Endothelial cell of umbilical vein (primary cell): ENCODE data around the gene CACTIN. TPM values are rescaled to one million over a fixed set of nuclear protein-coding genes. Genes with fewer than 3 reads are reported as not detected.

Experiments used
- BruUV-seq: library from RNA; stranded (reverse); fragments of 400-500 nt; replicated peaks from 2 replicates; lab custom pipeline; 2021; lab: Mats Ljungman, UMichigan
- CTCF ChIA-PET: fragments of 300-600, 350-600 bp; sonication (Branson Sonifier 250); formaldehyde crosslinking; loops from one replicate; lab custom pipeline; 2021; ENCODE audit warnings: antibody characterized with exemption, inconsistent platforms; lab: Charles Lee
- POLR2A ChIA-PET: fragments of 300-600, 350-600 bp; sonication (Branson Sonifier 250); formaldehyde crosslinking; loops from one replicate; lab custom pipeline; 2021; ENCODE audit warnings: antibody characterized with exemption, inconsistent platforms; lab: Charles Lee
- DNase-seq: peaks from one replicate; pipeline ENCODE4 v3.0.0-alpha.2; 2011; ENCODE audit warnings: low read depth, low spot score
- FAIRE-seq: peaks from 2 replicates; lab custom pipeline; 2011; peaks lifted over from hg19 to GRCh38; lab: Jason Lieb, UNC
- H2AFZ ChIP-seq: 2 replicates; pipeline ENCODE4 v1.6.0; 2012; ENCODE audit warnings: low read depth, low read length, control low read depth, inconsistent platforms
- H3K27ac ChIP-seq: 2 replicates; pipeline ENCODE4 v1.5.1; 2011; ENCODE audit warnings: low read depth, mild to moderate bottlenecking, control low read depth, low read length, moderate library complexity; ENCODE audit not compliant: insufficient read depth
- H3K27me3 ChIP-seq, 2 experiments: 2 replicates each; pipeline versions ENCODE4 v1.6.0 to v1.6.1; 2011; ENCODE audit warnings: low read length in 2 of 2, mixed read lengths in 1 of 2; ENCODE audit not compliant: control insufficient read depth in 2 of 2, insufficient read depth in 2 of 2
- H3K36me3 ChIP-seq, 2 experiments: 2 replicates in 1 of 2; 3 replicates in 1 of 2; pipeline ENCODE4 v1.5.1; 2011; ENCODE audit warnings: low read length in 2 of 2, mild to moderate bottlenecking in 1 of 2, moderate library complexity in 1 of 2; ENCODE audit not compliant: control insufficient read depth in 2 of 2, insufficient read depth in 2 of 2; ENCODE audit errors: extremely low read depth in 1 of 2
- H3K4me1 ChIP-seq: 3 replicates; pipeline ENCODE4 v1.5.1; 2011; ENCODE audit warnings: mild to moderate bottlenecking, low read length; ENCODE audit not compliant: control insufficient read depth, insufficient read depth; ENCODE audit errors: extremely low read depth
- H3K4me2 ChIP-seq: 2 replicates; pipeline ENCODE4 v1.6.1; 2011; ENCODE audit warnings: low read length, control low read depth, mixed read lengths; ENCODE audit not compliant: insufficient read depth
- H3K4me3 ChIP-seq, 3 experiments: fragments of 200-600 bp in 1 of 3; sonication (generic), shearing (Covaris generic) in 1 of 3; replicated peaks in 1 of 3; 2 replicates each; pipeline ENCODE4 v1.5.1; 2011 to 2016; ENCODE audit warnings: control low read depth in 3 of 3, low read length in 3 of 3, mild to moderate bottlenecking in 2 of 3, inconsistent platforms in 1 of 3, low read depth in 1 of 3, moderate library complexity in 1 of 3; ENCODE audit not compliant: insufficient read depth in 1 of 3
- H3K79me2 ChIP-seq: 2 replicates; pipeline ENCODE4 v1.6.0; 2012; ENCODE audit warnings: low read length, inconsistent platforms; ENCODE audit not compliant: control insufficient read depth, insufficient read depth
- H3K9ac ChIP-seq: replicated peaks from 2 replicates; pipeline ENCODE3; 2011; ENCODE audit warnings: low read length, control low read depth; ENCODE audit not compliant: insufficient read depth; ENCODE audit errors: extremely low read depth
- H3K9me1 ChIP-seq: replicated peaks from 3 replicates; pipeline ENCODE4 v1.6.0; 2011; ENCODE audit warnings: mild to moderate bottlenecking, low read length; ENCODE audit not compliant: control insufficient read depth, insufficient read depth; ENCODE audit errors: extremely low read depth
- H3K9me3 ChIP-seq: replicated peaks from 2 replicates; pipeline ENCODE4 v1.5.1; 2012; ENCODE audit warnings: low read length, inconsistent platforms; ENCODE audit not compliant: control insufficient read depth, insufficient read depth
- H4K20me1 ChIP-seq: replicated peaks from 2 replicates; pipeline ENCODE3; 2011; ENCODE audit warnings: mild to moderate bottlenecking, low read length; ENCODE audit not compliant: control insufficient read depth, insufficient read depth; ENCODE audit errors: extremely low read depth
- EZH2 ChIP-seq: IDR thresholded peaks from 2 replicates; pipeline ENCODE4 v1.6.1; 2012; ENCODE audit warnings: borderline replicate concordance, low read depth, mild to moderate bottlenecking, moderate library complexity, low read length, inconsistent platforms; ENCODE audit not compliant: severe bottlenecking
- GATA2 ChIP-seq: IDR thresholded peaks from 2 replicates; pipeline ENCODE4 v1.7.0; 2011; ENCODE audit warnings: low read depth, mild to moderate bottlenecking, moderate library complexity, mixed read lengths, low read length; ENCODE audit not compliant: insufficient read length, insufficient read depth
- JUN ChIP-seq: IDR thresholded peaks from 2 replicates; pipeline ENCODE4 v1.6.1; 2011; ENCODE audit warnings: borderline replicate concordance, low read depth; ENCODE audit not compliant: insufficient read length, insufficient read depth
- MYC ChIP-seq: IDR thresholded peaks from one replicate; pipeline ENCODE4 v1.6.1; 2011; ENCODE audit warnings: mild to moderate bottlenecking, low read depth, low read length
- dilution Hi-C: fragments of 300-500 bp; cut with MboI; formaldehyde crosslinking; loops from one replicate; pipeline ENCODE4 v1.15.0; 2019; ENCODE audit warnings: low sequenced_read_pairs; ENCODE audit not compliant: extremely low pct_ligation_motif_present
- intact Hi-C: fragments of 100-400 bp; cut with micrococcal nuclease; formaldehyde crosslinking; loops from one replicate; pipeline ENCODE4 v1.10.0; 2022
- polyA plus RNA-seq, 4 experiments: library from polyadenylated mRNA; depleted of rRNA in 3 of 4; stranded (reverse) in 3 of 4; unstranded in 1 of 4; fragments of >200 nt; gene quantifications; 2 replicates each; pipeline versions ENCODE4 v1.2.1 to v1.2.3, GENCODE V29; 2011 to 2012; ENCODE audit warnings: missing spikeins in 1 of 4
- total RNA-seq: library from RNA; stranded (reverse); gene quantifications from 2 replicates; pipeline ENCODE4 v1.2.3, GENCODE V29; 2021
- TF ChIP-seq, protein P1 (sequence below), 2 donors: IDR thresholded peaks; 1 replicate in 1 of 2; 2 replicates in 1 of 2; pipeline ENCODE4 v1.5.1; 2011; ENCODE audit warnings: low read length in 2 of 2, mild to moderate bottlenecking in 2 of 2, moderate library complexity in 2 of 2, control low read depth in 1 of 2, inconsistent platforms in 1 of 2, low read depth in 1 of 2; ENCODE audit not compliant: insufficient read depth in 1 of 2; ENCODE audit errors: extremely low read depth in 1 of 2
- TF ChIP-seq, protein P2 (sequence below): IDR thresholded peaks from 2 replicates; pipeline ENCODE4 v1.6.1; 2011; ENCODE audit not compliant: insufficient read depth, insufficient read length

The CACTIN gene
- total and polyA plus RNA-seq, 2 donors (not counting 3 experiments of a cell fraction or from before 2014, with no cell fraction given) = 29.7 to 36.1 TPM

DNA sequence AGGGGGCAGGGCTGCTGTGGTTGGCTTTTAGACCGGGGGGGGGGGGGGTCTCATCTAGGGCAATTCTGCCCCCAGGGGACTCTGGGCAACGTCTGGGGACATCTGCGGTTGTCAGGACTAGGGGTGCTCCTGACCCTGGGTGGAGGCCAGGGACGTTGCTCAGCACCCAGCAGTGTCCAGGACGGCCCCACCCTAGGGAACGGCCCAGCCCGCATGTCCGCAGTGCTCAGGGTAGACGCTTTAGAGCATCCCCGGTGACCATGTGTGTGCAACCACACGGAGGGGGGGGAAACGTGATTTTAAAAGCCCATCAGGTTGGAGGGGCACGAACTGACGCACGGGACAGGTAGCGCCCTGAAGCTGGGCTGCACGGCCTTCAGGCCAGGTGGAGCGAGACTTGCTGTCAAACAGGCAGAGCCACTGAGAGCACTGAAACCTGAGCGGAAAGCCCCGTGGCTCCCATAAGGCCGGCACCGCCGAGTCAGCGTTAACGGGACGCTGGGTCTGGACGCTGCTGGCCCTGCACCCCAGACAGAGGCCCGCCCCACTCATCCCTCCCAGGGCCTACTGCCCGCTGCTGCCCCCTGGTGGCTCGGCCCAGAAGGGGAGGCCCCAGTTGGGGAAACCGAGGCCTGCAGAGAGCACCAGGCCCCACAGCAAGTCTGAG is 8.3 kb downstream of the CACTIN start:
- DNase-seq (peak; percentile 38), FAIRE-seq (peak; percentile 46)
- no peaks in the 10 kb centered on the region for H3K9me3 ChIP-seq
- peaks cover 0 to 23% of the 10 kb centered on the region in 2 experiments for H3K36me3 ChIP-seq
- no peaks in the 10 kb centered on the region for H3K9me1 ChIP-seq
- no peaks in the 10 kb centered on the region for H3K79me2 ChIP-seq
- H3K9ac ChIP-seq = no peak overlapping the region
- intact Hi-C loops (loop anchor here (1.0 kb wide), 2 partner anchors 32 to 73 kb away; no protein-coding TSS in a partner anchor), dilution Hi-C loops (no loop called here)
- no peak overlapping the region for H2AFZ ChIP-seq
- no peak overlapping the region for H3K4me2 ChIP-seq
- H3K4me3 ChIP-seq = no peak overlapping the region
- no peaks in the 10 kb centered on the region for H3K4me1 ChIP-seq
- no TSS peak for BruUV-seq
- CTCF ChIA-PET = interaction anchor here (0.9 to 2.1 kb wide), 6 partner anchors 11 to 73 kb away, joined by 3 to 13 read pairs (median 6); partner anchors contain the start of genes GIPC3 and TBXA2R
- no peaks in the 10 kb centered on the region for H4K20me1 ChIP-seq
- H3K27me3 ChIP-seq = no peaks in the 10 kb centered on the region
- H3K27ac ChIP-seq = no peak overlapping the region
- POLR2A ChIA-PET = no interaction called here
- TF ChIP-seq, protein P1, sequence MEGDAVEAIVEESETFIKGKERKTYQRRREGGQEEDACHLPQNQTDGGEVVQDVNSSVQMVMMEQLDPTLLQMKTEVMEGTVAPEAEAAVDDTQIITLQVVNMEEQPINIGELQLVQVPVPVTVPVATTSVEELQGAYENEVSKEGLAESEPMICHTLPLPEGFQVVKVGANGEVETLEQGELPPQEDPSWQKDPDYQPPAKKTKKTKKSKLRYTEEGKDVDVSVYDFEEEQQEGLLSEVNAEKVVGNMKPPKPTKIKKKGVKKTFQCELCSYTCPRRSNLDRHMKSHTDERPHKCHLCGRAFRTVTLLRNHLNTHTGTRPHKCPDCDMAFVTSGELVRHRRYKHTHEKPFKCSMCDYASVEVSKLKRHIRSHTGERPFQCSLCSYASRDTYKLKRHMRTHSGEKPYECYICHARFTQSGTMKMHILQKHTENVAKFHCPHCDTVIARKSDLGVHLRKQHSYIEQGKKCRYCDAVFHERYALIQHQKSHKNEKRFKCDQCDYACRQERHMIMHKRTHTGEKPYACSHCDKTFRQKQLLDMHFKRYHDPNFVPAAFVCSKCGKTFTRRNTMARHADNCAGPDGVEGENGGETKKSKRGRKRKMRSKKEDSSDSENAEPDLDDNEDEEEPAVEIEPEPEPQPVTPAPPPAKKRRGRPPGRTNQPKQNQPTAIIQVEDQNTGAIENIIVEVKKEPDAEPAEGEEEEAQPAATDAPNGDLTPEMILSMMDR (IDR thresholded peaks at IDR 0.05; ENCODE audit: extremely low read depth in 1 of 2, insufficient read depth in 1 of 2, low read depth in 1 of 2, low read length in 2 of 2) = peak; percentile 85 to 97
- no peak for TF ChIP-seq EZH2

DNA sequence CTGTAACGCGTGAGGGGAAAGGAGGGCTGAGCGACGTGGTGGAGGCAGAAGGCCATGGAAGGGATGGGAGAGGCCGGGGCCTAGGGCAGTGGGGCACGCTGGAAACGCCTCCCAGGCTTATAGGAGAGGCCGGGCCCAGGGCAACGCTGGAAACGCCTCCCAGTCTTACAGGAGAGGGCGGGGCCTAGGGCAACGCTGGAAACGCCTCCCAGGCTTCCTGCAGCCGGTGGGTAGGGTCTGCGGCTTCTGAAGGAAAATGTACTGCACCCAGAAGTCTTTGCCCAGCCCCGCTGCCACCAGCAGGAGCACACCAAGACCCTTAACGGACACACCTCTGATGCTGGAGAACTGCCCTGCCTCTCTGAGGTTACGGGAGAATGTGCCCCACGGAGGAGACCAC is 9.1 kb downstream of the CACTIN start:
- H3K36me3 ChIP-seq = peaks cover 0 to 24% of the 10 kb centered on the region in 2 experiments
- H3K27ac ChIP-seq = no peak overlapping the region
- no peaks in the 10 kb centered on the region for H4K20me1 ChIP-seq
- H3K9me1 ChIP-seq = no peaks in the 10 kb centered on the region
- dilution Hi-C loops (no loop called here), intact Hi-C loops (no loop called here)
- H3K9me3 ChIP-seq = no peaks in the 10 kb centered on the region
- POLR2A ChIA-PET = no interaction called here
- CTCF ChIA-PET = interaction anchor here (1.1 kb wide), 2 partner anchors 30 to 72 kb away, joined by 3 read pairs; no protein-coding TSS in a partner anchor
- no peaks in the 10 kb centered on the region for H3K79me2 ChIP-seq
- TF ChIP-seq JUN = no peak
- no peak for TF ChIP-seq GATA2
- TF ChIP-seq EZH2 = no peak
- TF ChIP-seq MYC = no peak
- TF ChIP-seq, protein P2, sequence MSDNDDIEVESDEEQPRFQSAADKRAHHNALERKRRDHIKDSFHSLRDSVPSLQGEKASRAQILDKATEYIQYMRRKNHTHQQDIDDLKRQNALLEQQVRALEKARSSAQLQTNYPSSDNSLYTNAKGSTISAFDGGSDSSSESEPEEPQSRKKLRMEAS = no peak
- no peak overlapping the region for H3K4me3 ChIP-seq
- H3K27me3 ChIP-seq = no peaks in the 10 kb centered on the region
- no peak overlapping the region for H2AFZ ChIP-seq
- no TSS peak for BruUV-seq
- H3K4me2 ChIP-seq = no peak overlapping the region
- H3K9ac ChIP-seq = no peak overlapping the region
- no peaks in the 10 kb centered on the region for H3K4me1 ChIP-seq
- FAIRE-seq (peak; percentile 78), DNase-seq (no peak)
